Globus pallidus (tissue), 1 donor: ENCODE results near the gene KICS2.
"Not testable (repeated sequence)": the region's sequence is repeated elsewhere in the genome, so short reads cannot be mapped to it uniquely, and the experiment has no call there.

Experiments used
- DNase-seq: peaks from one replicate; pipeline ENCODE4 v3.0.0-alpha.2; 2015; ENCODE audit warnings: low spot score

The KICS2 gene

GRCh38 chr12:64222009-64222765, at the start of gene KICS2:
Gene KICS2 (minus strand): TSS chr12:64222296. CDS start chr12:64222237, 59 bp downstream.
- peak; percentile 93 for DNase-seq

GRCh38 chr12:64270411-64270810, 48.3 kb upstream of the KICS2 start:
- DNase-seq, result no peak

GRCh38 chr12:64269161-64269560, 47.1 kb upstream of the KICS2 start:
- DNase-seq, result no peak

GRCh38 chr12:64268409-64268808, 46.3 kb upstream of the KICS2 start:
- DNase-seq, result no peak

GRCh38 chr12:64265839-64266238, 43.7 kb upstream of the KICS2 start:
- DNase-seq, result no peak

- DNase-seq, result no peak
These were observed 39.7 kb upstream of the KICS2 start for GRCh38 chr12:64261813-64262212.

GRCh38 chr12:64258576-64258975, 36.5 kb upstream of the KICS2 start:
- DNase-seq, result no peak

GRCh38 chr12:64256166-64256800, 34.2 kb upstream of the KICS2 start:
- peak; percentile 81 for DNase-seq

GRCh38 chr12:64255249-64255648, 33.2 kb upstream of the KICS2 start:
- no peak for DNase-seq

- DNase-seq, result no peak
These were observed 31.3 kb upstream of the KICS2 start for GRCh38 chr12:64253356-64253755.

- peak; percentile 48 for DNase-seq
These were observed 30.6 kb upstream of the KICS2 start for GRCh38 chr12:64252681-64253080.

- no peak for DNase-seq
These were observed 21.7 kb upstream of the KICS2 start for GRCh38 chr12:64243809-64244208.

GRCh38 chr12:64240781-64241180, 18.7 kb upstream of the KICS2 start:
- no peak for DNase-seq

GRCh38 chr12:64237382-64237781, 15.3 kb upstream of the KICS2 start:
- DNase-seq, result no peak

GRCh38 chr12:64236549-64236948, 14.5 kb upstream of the KICS2 start:
- peak; percentile 31 for DNase-seq

GRCh38 chr12:64232196-64232595, 10.1 kb upstream of the KICS2 start:
- no peak for DNase-seq

GRCh38 chr12:64229796-64230195, 7.7 kb upstream of the KICS2 start:
- peak; percentile 85 for DNase-seq

GRCh38 chr12:64229240-64229639, 7.1 kb upstream of the KICS2 start:
- no peak for DNase-seq

GRCh38 chr12:64225626-64226025, 3.5 kb upstream of the KICS2 start:
- no peak for DNase-seq

GRCh38 chr12:64221651-64222008, 466 bp downstream of the KICS2 start:
- DNase-seq, result peak; percentile 86

- no peak for DNase-seq
These were observed 2.0 kb downstream of the KICS2 start for GRCh38 chr12:64220046-64220445.

GRCh38 chr12:64219145-64219544, 3.0 kb downstream of the KICS2 start:
- no peak for DNase-seq

GRCh38 chr12:64218597-64218996, 3.5 kb downstream of the KICS2 start:
- DNase-seq, result no peak

GRCh38 chr12:64217643-64218042, 4.5 kb downstream of the KICS2 start:
- not testable (repeated sequence) for DNase-seq
